GM20000 (cell line): ENCODE measurements around the gene TRAF3.
"Not testable (repeated sequence)": the region's sequence is repeated elsewhere in the genome, so short reads cannot be mapped to it uniquely, and the experiment has no call there.

ENCODE experiments used
- DNase-seq: peaks from one replicate; pipeline ENCODE4 v3.0.0; 2012; ENCODE audit warnings: low spot score
- CTCF ChIP-seq: IDR thresholded peaks from 2 replicates; pipeline ENCODE4 v1.5.1; 2012; ENCODE audit warnings: mild to moderate bottlenecking, control low read depth; ENCODE audit errors: extremely low read depth, missing control alignments

TRAF3 gene

GRCh38 chr14:102862154-102862773 lies 85.0 kb downstream of the TRAF3 start:
- TF ChIP-seq CTCF, result no peak
- DNase-seq, result no peak

GRCh38 chr14:102863381-102863780 lies 86.1 kb downstream of the TRAF3 start:
- DNase-seq, result no peak
- no peak for TF ChIP-seq CTCF

- DNase-seq, result not testable (repeated sequence)
These were observed 88.7 kb downstream of the TRAF3 start for GRCh38 chr14:102865916-102866315.

GRCh38 chr14:102866982-102867761 lies 89.9 kb downstream of the TRAF3 start:
- DNase-seq, result no peak
- no peak for TF ChIP-seq CTCF

- DNase-seq, result no peak
- no peak for TF ChIP-seq CTCF
These were observed 90.8 kb downstream of the TRAF3 start for GRCh38 chr14:102867826-102868580.

- TF ChIP-seq CTCF, result no peak
- no peak for DNase-seq
These were observed 91.8 kb downstream of the TRAF3 start for GRCh38 chr14:102868956-102869547.

GRCh38 chr14:102870246-102870645 lies 93.0 kb downstream of the TRAF3 start:
- DNase-seq, result no peak
- TF ChIP-seq CTCF, result no peak
